Nephron progenitor cell (in vitro differentiated cells): Measurements from ENCODE around the gene STAP2.
"Not testable (repeated sequence)": the region's sequence is repeated elsewhere in the genome, so short reads cannot be mapped to it uniquely, and the experiment has no call there.

ENCODE experiments used
- DNase-seq: peaks from one replicate; pipeline ENCODE4 v3.0.0; 2021
- H3K27ac Mint-ChIP-seq: 2 replicates; pipeline ENCODE4 v1.8.0; 2021; ENCODE audit warnings: mild to moderate bottlenecking, moderate library complexity, mixed read lengths
- H3K27me3 Mint-ChIP-seq: 2 replicates; pipeline ENCODE4 v1.8.0; 2021; ENCODE audit warnings: mild to moderate bottlenecking, low read depth, mixed read lengths; ENCODE audit not compliant: poor library complexity
- H3K36me3 Mint-ChIP-seq: 2 replicates; pipeline ENCODE4 v1.8.0; 2021; ENCODE audit warnings: low read depth, mixed read lengths
- H3K4me1 Mint-ChIP-seq: 2 replicates; pipeline ENCODE4 v1.8.0; 2021; ENCODE audit warnings: mixed read lengths
- H3K4me3 Mint-ChIP-seq: 2 replicates; pipeline ENCODE4 v1.8.0; 2021; ENCODE audit warnings: mild to moderate bottlenecking, moderate library complexity, mixed read lengths
- H3K9me3 Mint-ChIP-seq: 2 replicates; pipeline ENCODE4 v1.8.0; 2021; ENCODE audit warnings: mild to moderate bottlenecking, moderate library complexity, mixed read lengths
- CTCF ChIP-seq: fragments of 200-600 bp; sonication (generic); IDR thresholded peaks from 2 replicates; pipeline ENCODE4 v1.5.0; 2021; ENCODE audit warnings: antibody characterized with exemption

STAP2 gene

GRCh38 chr19:4342314-4342614 is 3.6 kb upstream of the STAP2 start:
- Mint-ChIP-seq H3K4me3 (peak overlapping the region; percentile 85), H3K9me3 (no peaks in the 10 kb centered on the region), H3K27me3 (peaks cover 4% of the 10 kb centered on the region), H3K27ac (peak overlapping the region; percentile 96), H3K36me3 (peaks cover 18% of the 10 kb centered on the region), H3K4me1 (peaks cover 41% of the 10 kb centered on the region)
- no peak for DNase-seq
- TF ChIP-seq CTCF, result no peak

- Mint-ChIP-seq H3K4me3 (peak overlapping the region; percentile 76), H3K27me3 (peaks cover 14% of the 10 kb centered on the region), H3K36me3 (peaks cover 22% of the 10 kb centered on the region), H3K9me3 (no peaks in the 10 kb centered on the region), H3K27ac (peak overlapping the region; percentile 70), H3K4me1 (peaks cover 41% of the 10 kb centered on the region)
- DNase-seq, result no peak
- no peak for TF ChIP-seq CTCF
Measured at GRCh38 chr19:4337906-4338440, 654 bp downstream of the STAP2 start.

DNA sequence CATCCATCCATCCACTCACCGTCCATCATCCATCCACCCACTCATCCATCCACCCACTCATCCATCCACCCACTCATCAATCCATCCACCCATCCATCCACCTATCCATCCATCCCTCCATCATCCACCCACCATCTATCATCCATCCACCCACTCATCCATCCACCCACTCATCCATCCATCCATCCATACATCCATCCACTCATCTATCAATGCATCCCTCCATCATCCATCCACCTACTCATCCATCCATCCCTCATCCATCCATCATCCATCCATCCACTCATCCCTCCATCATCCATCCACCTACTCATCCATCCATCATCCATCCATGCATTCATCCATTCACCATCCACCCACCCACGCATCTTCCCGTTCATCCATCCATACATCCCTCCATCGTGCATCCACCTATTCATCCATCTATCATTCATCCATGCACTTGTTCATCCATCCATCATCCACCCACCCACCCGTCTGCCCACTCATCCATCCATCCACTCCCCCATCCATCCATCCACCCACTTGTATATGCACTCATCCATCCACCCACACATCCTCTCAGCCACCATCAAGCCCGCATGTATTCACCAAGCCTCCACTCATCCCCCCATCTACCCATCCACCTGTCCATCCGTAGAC is 3.6 kb downstream of the STAP2 start:
- H3K27ac Mint-ChIP-seq, result no peak overlapping the region
- peaks cover 22% of the 10 kb centered on the region for H3K36me3 Mint-ChIP-seq
- no peak for DNase-seq
- no peak overlapping the region for H3K4me3 Mint-ChIP-seq
- H3K9me3 Mint-ChIP-seq, result no peaks in the 10 kb centered on the region
- TF ChIP-seq CTCF, result no peak
- H3K27me3 Mint-ChIP-seq, result peaks cover 14% of the 10 kb centered on the region
- peaks cover 20% of the 10 kb centered on the region for H3K4me1 Mint-ChIP-seq

DNA sequence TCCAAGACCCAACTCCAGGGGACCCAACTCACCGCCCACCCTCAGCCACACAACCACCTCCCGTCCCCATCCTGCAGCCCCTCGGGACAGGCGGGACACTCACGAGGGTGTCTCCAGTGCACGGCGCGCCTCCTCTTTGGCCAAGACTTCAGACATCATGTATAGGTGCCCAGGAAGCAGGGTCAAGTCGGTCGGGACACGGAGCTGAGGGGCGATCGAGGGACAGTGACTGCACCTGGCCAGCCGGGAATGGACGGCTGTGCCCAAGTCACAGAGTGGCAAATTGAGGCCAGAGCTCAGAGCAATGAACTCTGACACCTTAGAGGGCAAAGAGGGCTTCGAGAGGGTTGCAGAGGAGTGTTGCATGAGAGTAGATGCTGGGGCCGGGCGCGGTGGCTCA is 8.8 kb downstream of the STAP2 start:
- DNase-seq, result no peak
- H3K4me3 Mint-ChIP-seq, result no peak overlapping the region

GRCh38 chr19:4328991-4329681 is 9.5 kb downstream of the STAP2 start:
- peaks cover 32% of the 10 kb centered on the region for H3K27me3 Mint-ChIP-seq
- DNase-seq, result peak; percentile 46
- H3K36me3 Mint-ChIP-seq, H3K27ac Mint-ChIP-seq, H3K9me3 Mint-ChIP-seq: not testable (repeated sequence)
- H3K4me1 Mint-ChIP-seq, result peaks cover 19% of the 10 kb centered on the region
- peak overlapping the region; percentile 78 for H3K4me3 Mint-ChIP-seq

More for the DNA sequence above, 8.8 kb downstream of the STAP2 start:
- no peak for TF ChIP-seq CTCF
- Mint-ChIP-seq H3K27me3 (peaks cover 26% of the 10 kb centered on the region), H3K36me3 (peaks cover 16% of the 10 kb centered on the region), H3K9me3 (no peaks in the 10 kb centered on the region), H3K27ac (no peak overlapping the region), H3K4me1 (peaks cover 19% of the 10 kb centered on the region)

DNA sequence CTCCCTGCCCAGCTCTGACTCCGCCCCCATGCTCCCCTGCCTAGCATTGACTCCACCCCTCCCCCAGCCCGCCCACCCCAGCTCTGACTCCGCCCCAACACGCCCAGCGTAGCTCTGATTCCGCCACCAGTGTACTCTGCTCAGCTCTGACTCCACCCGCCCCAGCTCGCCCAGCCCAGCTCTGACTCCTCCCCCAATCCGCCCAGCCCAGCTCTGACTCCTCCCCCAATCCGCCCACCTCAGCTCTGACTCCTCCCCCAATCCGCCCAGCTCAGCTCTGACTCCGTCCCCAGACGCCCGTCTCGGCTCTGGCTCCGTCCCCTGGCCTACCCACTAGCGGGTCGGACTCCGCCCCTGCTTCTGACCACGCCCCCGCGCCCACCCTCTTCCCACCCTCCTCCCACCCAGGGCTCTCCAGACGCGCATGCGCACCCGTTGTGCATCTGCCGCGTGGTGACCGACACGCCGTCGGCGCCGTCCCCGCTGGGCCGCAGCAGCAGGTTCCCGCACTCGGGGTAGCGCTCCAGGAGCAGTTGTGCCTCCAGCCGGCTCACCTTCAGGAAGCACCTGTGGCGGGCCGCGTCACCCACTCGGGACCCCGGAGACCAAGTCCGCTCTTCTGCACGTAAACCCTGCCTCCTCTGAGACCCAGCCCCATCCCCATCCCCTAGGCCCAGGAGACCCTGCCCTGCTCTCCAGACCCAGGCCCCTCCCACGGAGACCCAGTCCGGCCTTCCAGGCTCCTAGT is 10.2 kb downstream of the STAP2 start:
- no peak for TF ChIP-seq CTCF
- H3K9me3 Mint-ChIP-seq, result no peaks in the 10 kb centered on the region
- DNase-seq, result peak; percentile 100
- H3K4me1 Mint-ChIP-seq, result peaks cover 19% of the 10 kb centered on the region
- no peak overlapping the region for H3K27ac Mint-ChIP-seq
- peaks cover 32% of the 10 kb centered on the region for H3K27me3 Mint-ChIP-seq
- H3K4me3 Mint-ChIP-seq, result peak overlapping the region; percentile 78
- H3K36me3 Mint-ChIP-seq, result peaks cover 4% of the 10 kb centered on the region
